Activated CD4-positive, alpha-beta T cell treated with anti-CD3 and anti-CD28 coated beads for 1 hour (primary cell): Measurements from ENCODE around the gene ARHGEF40.

Source experiments
- DNase-seq: peaks from one replicate; pipeline ENCODE4 v3.0.0-alpha.2; 2020

Gene ARHGEF40

GRCh38 chr14:21098892-21099595 lies 28.9 kb downstream of the ARHGEF40 start:
- no peak for DNase-seq

- DNase-seq, result no peak
These were observed 29.5 kb downstream of the ARHGEF40 start for GRCh38 chr14:21099596-21099985.

DNA sequence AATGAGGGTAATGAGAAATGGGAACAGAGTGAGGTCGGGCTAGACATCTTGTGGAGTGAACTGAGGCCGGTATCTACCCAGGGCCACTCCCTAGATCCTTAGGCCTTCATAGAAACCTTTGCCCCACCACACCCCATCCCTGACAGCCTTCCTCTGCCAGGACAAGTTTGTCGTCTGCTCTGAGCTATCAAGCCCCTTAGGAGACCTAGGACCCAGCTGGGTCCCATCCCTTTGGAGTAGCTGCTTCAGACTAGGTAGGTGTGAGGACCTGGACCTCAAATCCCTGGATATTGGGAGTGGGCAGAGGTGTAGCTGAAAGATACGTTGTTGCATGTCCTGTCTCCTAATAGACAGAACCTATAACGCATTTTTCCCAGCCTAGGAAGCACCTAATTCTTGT lies 30.8 kb downstream of the ARHGEF40 start, which contains the start of gene TMEM253:
Gene TMEM253, plus strand, starts transcription at position 136 of the 400 bp plus-strand sequence. CDS start 278 bp downstream, outside the sequence.
- no peak for DNase-seq

- no peak for DNase-seq
These were observed 31.8 kb downstream of the ARHGEF40 start for GRCh38 chr14:21101802-21102413.

DNA sequence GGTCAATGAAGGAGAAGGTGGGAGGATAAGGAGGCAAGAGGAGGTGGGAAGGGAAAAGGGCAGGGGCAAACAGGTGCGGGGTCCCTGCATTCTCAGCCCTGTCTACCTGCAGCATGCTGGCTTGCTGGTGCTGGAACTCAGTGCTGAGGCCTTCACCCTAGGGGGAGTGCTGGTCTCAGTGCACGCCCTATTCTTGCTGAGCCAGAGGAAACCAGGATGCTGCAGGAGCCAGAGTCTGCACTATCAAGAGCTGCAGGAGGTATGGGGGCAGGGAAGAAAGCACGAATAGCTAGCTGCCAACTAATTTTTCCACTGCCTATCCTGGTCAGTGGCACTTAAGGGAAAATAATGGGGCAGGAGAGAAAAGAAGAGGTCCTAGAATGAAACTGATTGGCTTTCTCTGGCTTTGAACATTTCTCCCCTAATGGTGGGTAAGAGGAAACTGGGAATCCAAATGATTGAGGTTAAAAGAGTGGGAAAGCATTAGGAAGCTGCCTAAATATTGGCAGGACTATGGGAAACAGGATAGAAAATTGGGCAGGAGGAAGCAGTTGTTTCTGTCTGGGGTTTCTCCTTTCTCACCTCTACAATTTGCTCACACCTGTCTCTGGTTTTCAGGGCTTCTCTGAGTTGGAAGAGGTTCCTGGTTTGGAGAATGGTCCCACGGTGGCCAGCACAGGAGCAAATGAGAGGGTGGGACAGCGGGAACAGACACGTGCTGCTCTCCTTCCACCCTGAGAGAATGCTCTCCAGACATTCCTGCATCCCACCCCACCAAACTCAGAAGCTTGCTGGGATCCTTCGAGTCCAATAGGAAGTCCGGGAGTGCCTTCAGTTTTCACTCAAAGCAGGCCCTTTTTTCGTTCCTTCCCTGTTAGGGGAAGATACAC lies 32.7 kb downstream of the ARHGEF40 start:
- DNase-seq, result no peak

DNA sequence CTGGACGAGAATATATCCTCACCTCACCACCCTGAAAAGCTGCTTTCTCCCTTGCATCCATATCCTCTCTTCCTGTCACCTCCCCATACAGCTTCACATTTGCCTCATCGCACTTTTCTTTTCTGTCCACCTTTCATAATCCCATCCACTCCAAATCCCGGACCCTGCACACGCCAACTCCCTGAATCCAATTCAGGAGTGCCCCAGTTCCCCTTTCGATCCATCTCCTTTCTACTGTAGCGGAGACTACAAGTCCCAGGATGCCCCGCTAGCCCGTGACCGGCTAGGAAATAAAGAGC lies 33.3 kb downstream of the ARHGEF40 start:
- no peak for DNase-seq

DNA sequence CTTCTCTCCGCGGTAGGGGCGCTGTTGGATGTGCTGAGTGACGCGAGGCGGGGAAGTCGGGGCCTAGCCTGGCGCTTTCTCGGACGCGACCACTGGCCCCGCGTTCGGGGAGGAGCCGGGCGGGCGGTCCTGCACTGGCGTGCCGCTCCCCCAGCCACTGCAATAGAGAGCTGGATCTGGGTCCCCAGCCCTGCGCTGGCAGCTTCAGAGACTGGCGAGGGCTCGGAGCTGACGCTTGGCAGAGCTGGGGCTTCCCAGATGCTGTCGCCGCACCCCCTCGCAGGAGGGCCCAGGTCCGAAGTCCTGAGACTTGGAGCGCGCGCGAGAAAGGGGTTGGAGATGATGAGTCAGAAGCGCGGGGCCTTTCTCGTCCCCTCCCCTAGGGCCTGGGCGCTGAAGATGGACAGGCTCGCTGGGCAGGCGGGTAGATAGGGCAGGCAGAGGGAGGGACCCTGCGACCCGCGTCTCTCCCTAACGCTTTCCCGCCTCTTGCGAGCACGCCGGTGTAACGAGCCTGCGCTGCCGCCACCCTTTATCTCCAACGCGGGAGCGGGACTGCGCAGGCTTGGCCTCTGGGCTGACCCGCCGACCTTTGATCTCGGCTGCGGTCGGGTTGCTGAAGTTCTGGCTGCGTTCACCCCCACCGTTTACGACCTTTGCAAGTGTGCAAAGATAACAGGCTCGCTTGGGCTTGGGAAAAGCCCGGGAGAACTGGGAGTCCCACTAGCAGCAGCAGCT lies 33.8 kb downstream of the ARHGEF40 start:
- peak; percentile 90 for DNase-seq

DNA sequence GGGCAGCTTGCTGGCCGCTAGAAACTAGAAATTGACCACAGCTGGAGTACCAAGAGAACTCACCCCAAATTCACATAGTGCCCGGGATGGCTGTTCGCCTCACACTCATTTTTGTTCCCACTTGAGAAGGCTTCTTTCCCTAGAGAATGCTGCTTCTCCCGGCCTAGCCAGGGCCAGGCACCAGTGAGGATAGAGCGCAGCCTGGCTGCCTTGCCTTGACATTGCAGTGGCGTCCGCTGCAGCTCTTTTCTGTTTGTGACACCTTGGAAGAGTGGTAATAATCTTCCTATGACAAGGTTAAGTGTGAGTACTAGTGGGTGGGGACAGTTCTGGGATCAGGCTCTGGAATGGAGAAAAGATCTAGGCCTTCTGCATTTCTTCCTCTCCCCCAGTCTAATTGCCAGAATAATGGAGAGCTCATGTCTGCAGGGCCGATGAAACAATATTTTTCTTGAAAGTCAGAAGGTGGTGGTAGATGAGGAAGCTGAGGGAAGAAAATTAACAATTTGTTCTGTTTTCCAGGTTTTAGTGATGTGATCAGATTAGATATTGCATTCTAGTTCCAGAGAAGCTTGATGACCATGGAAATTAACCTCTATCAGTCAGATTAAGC lies 34.5 kb downstream of the ARHGEF40 start:
- DNase-seq, result peak; percentile 49

DNA sequence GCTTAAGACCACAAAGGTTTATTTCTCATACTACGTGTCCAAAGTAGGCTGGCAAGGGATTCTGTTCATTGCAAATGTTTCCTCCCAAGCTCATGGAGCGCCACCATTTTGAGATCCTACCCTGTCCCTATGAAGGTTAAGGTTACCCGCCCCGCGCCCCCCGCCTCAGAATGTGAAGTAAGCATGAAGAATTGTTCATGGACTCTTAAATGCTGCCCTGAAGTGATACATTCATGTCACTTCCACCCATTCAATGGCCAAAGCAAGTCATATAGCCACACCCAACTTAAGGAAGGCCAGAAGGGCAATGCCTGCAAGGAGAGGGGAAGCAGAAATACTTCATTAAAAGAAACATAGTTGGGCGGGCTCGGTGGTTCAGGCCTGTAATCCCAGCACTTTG lies 35.0 kb downstream of the ARHGEF40 start:
- DNase-seq, result no peak

- no peak for DNase-seq
These were observed 36.0 kb downstream of the ARHGEF40 start for GRCh38 chr14:21106176-21106497.

GRCh38 chr14:21106498-21107282 lies 36.6 kb downstream of the ARHGEF40 start:
- DNase-seq, result peak; percentile 68

- DNase-seq, result no peak
These were observed 37.2 kb downstream of the ARHGEF40 start for GRCh38 chr14:21107283-21107800.

GRCh38 chr14:21108791-21109190 lies 38.7 kb downstream of the ARHGEF40 start:
- no peak for DNase-seq

DNA sequence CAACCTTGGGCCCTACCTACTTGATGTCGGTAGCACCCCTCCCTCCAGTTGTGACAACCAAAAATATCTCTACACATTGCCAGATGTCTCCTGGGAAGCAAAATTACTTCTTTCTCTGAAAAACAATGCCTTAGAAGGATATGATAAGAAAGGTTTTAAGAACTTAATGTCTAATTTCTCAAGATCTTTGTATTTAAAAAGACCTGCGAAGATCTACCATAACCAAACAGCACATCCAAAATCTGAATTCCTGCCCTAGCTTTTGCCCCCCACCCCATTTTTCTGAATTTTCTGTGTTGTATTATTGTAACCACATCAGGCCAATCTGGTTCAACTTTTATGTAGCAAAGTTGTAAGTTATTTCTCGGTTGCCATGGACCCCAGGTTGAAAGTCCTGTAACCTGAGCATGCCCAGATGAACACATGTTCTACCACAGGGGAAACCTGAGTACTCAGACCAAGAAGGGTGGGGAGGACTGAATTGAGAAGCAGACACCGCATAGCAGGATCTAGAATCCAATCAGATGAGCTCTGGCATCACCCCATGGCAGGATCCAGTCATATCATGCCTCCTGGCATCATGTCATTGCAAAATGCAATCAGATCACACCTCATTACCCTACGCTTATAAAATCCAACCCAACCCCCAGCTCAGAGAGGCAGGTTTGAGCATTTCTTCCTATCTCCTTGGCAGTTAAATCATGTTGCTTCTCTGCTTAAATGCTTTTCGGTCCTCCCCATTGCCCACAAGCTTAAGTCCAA lies 39.5 kb downstream of the ARHGEF40 start:
- DNase-seq, result no peak

- DNase-seq, result no peak
These were observed 42.2 kb downstream of the ARHGEF40 start for GRCh38 chr14:21112255-21112654.

GRCh38 chr14:21113369-21113768 lies 43.3 kb downstream of the ARHGEF40 start:
- no peak for DNase-seq

DNA sequence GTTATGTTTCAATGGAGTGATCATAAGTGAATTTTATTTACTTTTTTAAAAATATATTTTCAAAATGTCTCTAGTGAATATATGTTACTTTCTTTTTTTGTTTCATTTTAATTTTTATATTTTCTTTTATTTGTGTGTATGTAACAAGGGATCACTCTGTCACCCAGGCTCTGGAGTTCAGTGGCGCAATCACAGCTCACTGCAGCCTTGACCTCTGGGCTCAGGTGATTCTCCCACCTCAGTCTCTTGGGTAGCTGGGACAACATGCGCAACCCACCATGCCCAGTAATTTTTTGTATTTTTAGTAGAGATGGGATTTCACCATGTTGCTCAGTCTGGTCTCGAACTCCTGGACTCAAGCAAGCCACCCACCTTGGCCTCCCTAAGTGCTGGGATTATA lies 48.8 kb downstream of the ARHGEF40 start:
- DNase-seq, result no peak

GRCh38 chr14:21120686-21121085 lies 50.6 kb downstream of the ARHGEF40 start:
- no peak for DNase-seq

- no peak for DNase-seq
These were observed 51.0 kb downstream of the ARHGEF40 start for GRCh38 chr14:21121122-21121521.

- no peak for DNase-seq
These were observed 53.3 kb downstream of the ARHGEF40 start for GRCh38 chr14:21123429-21123828.

DNA sequence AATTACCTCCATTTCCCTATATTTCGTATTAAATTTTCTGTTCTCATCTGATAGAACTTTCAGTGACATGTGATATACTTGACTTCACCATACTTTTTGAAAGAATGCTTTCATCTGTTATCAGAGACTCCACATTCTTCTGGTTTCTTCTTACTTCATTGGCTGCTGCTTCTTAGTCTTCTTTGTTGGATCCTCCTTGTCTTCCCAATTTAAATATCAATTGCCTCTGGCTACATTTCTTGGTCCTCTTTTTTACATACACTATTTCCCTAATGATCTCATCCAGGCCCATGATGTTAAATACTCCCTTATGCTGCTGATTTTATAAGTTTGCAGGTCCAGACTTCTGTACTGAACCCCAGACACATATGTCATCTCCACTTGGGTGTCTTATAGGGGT lies 63.8 kb downstream of the ARHGEF40 start:
- no peak for DNase-seq
